Measurements from ENCODE around the gene KCNMA1. TPM values are rescaled to one million over a fixed set of nuclear protein-coding genes. Genes with fewer than 3 reads are reported as not detected.

The KCNMA1 gene
- total RNA-seq, 1 experiment from 2014 or later: 0.45 TPM

- Mint-ChIP-seq H3K4me3 (ENCODE audit: low read depth, unreplicated experiment) (no peak overlapping the region), H3K9me3 (ENCODE audit: low read depth, unreplicated experiment) (no peaks in the 10 kb centered on the region), H3K27ac (ENCODE audit: unreplicated experiment) (no peak overlapping the region), H3K27me3 (ENCODE audit: unreplicated experiment) (peaks cover 44% of the 10 kb centered on the region), H3K4me1 (ENCODE audit: low read depth, unreplicated experiment) (no peaks in the 10 kb centered on the region), H3K36me3 (ENCODE audit: insufficient read depth, unreplicated experiment) (no peaks in the 10 kb centered on the region)
- intact Hi-C loops (cut with micrococcal nuclease; ENCODE audit: unreplicated experiment): no loop called here
- no peak for DNase-seq
- CTCF ChIA-PET: interaction anchor here (0.8 kb wide), 1 partner anchor 62 kb away, joined by 4 read pairs; no protein-coding TSS in a partner anchor
- no TSS peak for BruUV-seq (replicated peaks)
- TF ChIP-seq, protein P1, sequence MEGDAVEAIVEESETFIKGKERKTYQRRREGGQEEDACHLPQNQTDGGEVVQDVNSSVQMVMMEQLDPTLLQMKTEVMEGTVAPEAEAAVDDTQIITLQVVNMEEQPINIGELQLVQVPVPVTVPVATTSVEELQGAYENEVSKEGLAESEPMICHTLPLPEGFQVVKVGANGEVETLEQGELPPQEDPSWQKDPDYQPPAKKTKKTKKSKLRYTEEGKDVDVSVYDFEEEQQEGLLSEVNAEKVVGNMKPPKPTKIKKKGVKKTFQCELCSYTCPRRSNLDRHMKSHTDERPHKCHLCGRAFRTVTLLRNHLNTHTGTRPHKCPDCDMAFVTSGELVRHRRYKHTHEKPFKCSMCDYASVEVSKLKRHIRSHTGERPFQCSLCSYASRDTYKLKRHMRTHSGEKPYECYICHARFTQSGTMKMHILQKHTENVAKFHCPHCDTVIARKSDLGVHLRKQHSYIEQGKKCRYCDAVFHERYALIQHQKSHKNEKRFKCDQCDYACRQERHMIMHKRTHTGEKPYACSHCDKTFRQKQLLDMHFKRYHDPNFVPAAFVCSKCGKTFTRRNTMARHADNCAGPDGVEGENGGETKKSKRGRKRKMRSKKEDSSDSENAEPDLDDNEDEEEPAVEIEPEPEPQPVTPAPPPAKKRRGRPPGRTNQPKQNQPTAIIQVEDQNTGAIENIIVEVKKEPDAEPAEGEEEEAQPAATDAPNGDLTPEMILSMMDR (IDR thresholded peaks at IDR 0.05; ENCODE audit: unreplicated experiment): no peak
These were observed 96.4 kb downstream of the KCNMA1 start for GRCh38 chr10:77541247-77541646.

DNA sequence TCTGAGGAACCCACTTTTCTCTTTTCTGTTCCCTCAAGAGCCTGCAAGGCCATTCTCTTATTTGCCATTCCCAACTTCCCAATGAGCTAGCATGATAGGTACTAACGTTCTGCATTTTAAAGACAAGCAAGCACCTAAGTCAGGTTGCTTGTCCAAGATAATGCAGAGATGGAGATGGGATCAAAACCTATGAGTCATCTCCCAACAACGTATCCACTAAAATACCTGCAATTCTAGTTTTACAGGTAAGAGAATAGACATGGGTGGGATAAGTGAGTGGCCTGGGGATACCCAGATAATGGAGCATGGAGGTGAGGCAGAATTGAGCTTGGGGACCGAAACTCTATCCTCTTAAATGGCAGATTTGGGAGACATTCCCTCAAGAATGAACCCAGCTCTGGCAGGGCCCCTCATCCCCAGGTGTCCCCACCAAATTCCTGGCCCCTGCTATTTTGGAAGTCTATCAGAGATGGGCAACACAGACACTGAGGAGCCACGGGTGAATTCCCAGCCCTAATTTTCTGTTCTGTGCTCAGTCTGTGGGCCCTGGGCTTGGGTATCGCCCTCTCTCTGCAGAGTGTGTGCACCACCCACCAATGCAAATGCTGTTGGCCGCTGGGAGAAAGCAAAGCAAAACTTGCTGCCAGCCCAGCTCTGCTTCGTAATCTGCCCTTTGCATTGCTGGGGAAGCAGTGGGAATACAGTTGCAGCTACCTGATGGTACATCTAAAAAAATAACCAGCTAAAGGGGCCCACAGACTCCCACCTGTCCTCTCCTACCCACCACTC, 98.3 kb downstream of the KCNMA1 start:
- Mint-ChIP-seq H3K4me3 (ENCODE audit: low read depth, unreplicated experiment) (no peak overlapping the region), H3K4me1 (ENCODE audit: low read depth, unreplicated experiment) (no peaks in the 10 kb centered on the region), H3K27me3 (ENCODE audit: unreplicated experiment) (peaks cover 25% of the 10 kb centered on the region), H3K27ac (ENCODE audit: unreplicated experiment) (no peak overlapping the region), H3K9me3 (ENCODE audit: low read depth, unreplicated experiment) (no peaks in the 10 kb centered on the region), H3K36me3 (ENCODE audit: insufficient read depth, unreplicated experiment) (no peaks in the 10 kb centered on the region)
- CTCF ChIA-PET: no interaction called here
- no TSS peak for BruUV-seq (replicated peaks)
- intact Hi-C loops (cut with micrococcal nuclease; ENCODE audit: unreplicated experiment): no loop called here
- TF ChIP-seq, protein P1 (IDR thresholded peaks at IDR 0.05; ENCODE audit: unreplicated experiment): no peak
- DNase-seq: no peak

GRCh38 chr10:77537720-77538373, 99.8 kb downstream of the KCNMA1 start:
- BruUV-seq (replicated peaks): no TSS peak
- intact Hi-C loops (cut with micrococcal nuclease; ENCODE audit: unreplicated experiment): no loop called here
- Mint-ChIP-seq H3K27ac (ENCODE audit: unreplicated experiment) (no peak overlapping the region), H3K4me1 (ENCODE audit: low read depth, unreplicated experiment) (peaks cover 14% of the 10 kb centered on the region), H3K4me3 (ENCODE audit: low read depth, unreplicated experiment) (no peak overlapping the region), H3K9me3 (ENCODE audit: low read depth, unreplicated experiment) (no peaks in the 10 kb centered on the region), H3K36me3 (ENCODE audit: insufficient read depth, unreplicated experiment) (no peaks in the 10 kb centered on the region), H3K27me3 (ENCODE audit: unreplicated experiment) (peaks cover 10% of the 10 kb centered on the region)
- TF ChIP-seq, protein P1 (IDR thresholded peaks at IDR 0.05; ENCODE audit: unreplicated experiment): no peak
- no peak for DNase-seq
- CTCF ChIA-PET: no interaction called here

GRCh38 chr10:77537071-77537470, 100.5 kb downstream of the KCNMA1 start:
- BruUV-seq (replicated peaks): no TSS peak
- intact Hi-C loops (cut with micrococcal nuclease; ENCODE audit: unreplicated experiment): no loop called here

More at GRCh38 chr10:77537071-77537470, 100.5 kb downstream of the KCNMA1 start:
- peaks cover 3% of the 10 kb centered on the region for H3K27me3 Mint-ChIP-seq (ENCODE audit: unreplicated experiment)
- H3K27ac Mint-ChIP-seq (ENCODE audit: unreplicated experiment): no peak overlapping the region
- H3K36me3 Mint-ChIP-seq (ENCODE audit: insufficient read depth, unreplicated experiment): no peaks in the 10 kb centered on the region
- H3K4me1 Mint-ChIP-seq (ENCODE audit: low read depth, unreplicated experiment): peaks cover 17% of the 10 kb centered on the region
- no peaks in the 10 kb centered on the region for H3K9me3 Mint-ChIP-seq (ENCODE audit: low read depth, unreplicated experiment)
- DNase-seq: no peak
- TF ChIP-seq, protein P1 (IDR thresholded peaks at IDR 0.05; ENCODE audit: unreplicated experiment): no peak
- CTCF ChIA-PET: no interaction called here
- H3K4me3 Mint-ChIP-seq (ENCODE audit: low read depth, unreplicated experiment): no peak overlapping the region
